OCI-LY3 (cell line): ENCODE results near the gene PTPRT.

Experiments
- H2AFZ ChIP-seq: fragments of 200-600, 300-600 bp; shearing (Covaris generic); 2 replicates; pipeline ENCODE4 v1.6.0; 2014; ENCODE audit warnings: antibody characterized with exemption, low read depth, low read length
- H3K27ac ChIP-seq: fragments of 200-600, 300-600 bp; sonication (generic); 2 replicates; pipeline ENCODE4 v1.5.1; 2014; ENCODE audit warnings: mild to moderate bottlenecking, low read length, moderate library complexity, mixed read lengths
- H3K27me3 ChIP-seq: fragments of 200-600, 300-600 bp; sonication (generic); 2 replicates; pipeline ENCODE4 v1.6.1; 2014; ENCODE audit warnings: low read depth, low read length, mixed read lengths
- H3K36me3 ChIP-seq: fragments of 200-600, 300-600 bp; sonication (generic); replicated peaks from 2 replicates; pipeline ENCODE3; 2014; ENCODE audit warnings: low read depth, low read length, mixed read lengths
- H3K4me1 ChIP-seq: fragments of 300-600, 200-600 bp; sonication (generic); 2 replicates; pipeline ENCODE4 v1.6.1; 2014; ENCODE audit warnings: low read length, mixed read lengths
- H3K4me2 ChIP-seq: fragments of 200-600, 300-600 bp; sonication (generic); 2 replicates; pipeline ENCODE4 v1.6.1; 2014; ENCODE audit warnings: low read length, mixed read lengths
- H3K4me3 ChIP-seq: fragments of 300-600, 200-600 bp; sonication (generic); 2 replicates; pipeline ENCODE4 v1.5.1; 2014; ENCODE audit warnings: antibody characterized with exemption, mild to moderate bottlenecking, low read length, moderate library complexity
- H3K79me2 ChIP-seq: fragments of 300-600, 200-600 bp; shearing (Covaris generic); 2 replicates; pipeline ENCODE4 v1.6.1; 2014; ENCODE audit warnings: mild to moderate bottlenecking, low read length, mixed read lengths
- H3K9ac ChIP-seq: fragments of 300-600, 200-600 bp; shearing (Covaris generic); 2 replicates; pipeline ENCODE4 v1.6.0; 2014; ENCODE audit warnings: mild to moderate bottlenecking, low read length, moderate library complexity
- H3K9me3 ChIP-seq: fragments of 200-600, 300-600 bp; shearing (Covaris generic); 2 replicates; pipeline ENCODE4 v1.6.1; 2014; ENCODE audit warnings: low read length, mixed read lengths; ENCODE audit not compliant: insufficient read depth
- H4K20me1 ChIP-seq: fragments of 200-600, 300-600 bp; sonication (generic); 2 replicates; pipeline ENCODE4 v1.6.1; 2016; ENCODE audit warnings: low read length, mixed read lengths; ENCODE audit not compliant: insufficient read depth
- EZH2phosphoT487 ChIP-seq: fragments of 200-600 bp; shearing (Covaris generic); IDR thresholded peaks from 2 replicates; pipeline ENCODE4 v1.6.1; 2018; ENCODE audit warnings: antibody characterized with exemption, mixed run types, low read depth
- TF ChIP-seq, protein P1 (sequence below): fragments of 200-600, 300-600 bp; sonication (generic); IDR thresholded peaks from 2 replicates; pipeline ENCODE4 v1.5.1; 2014; ENCODE audit warnings: antibody characterized with exemption, low read length, low read depth

Gene PTPRT

DNA sequence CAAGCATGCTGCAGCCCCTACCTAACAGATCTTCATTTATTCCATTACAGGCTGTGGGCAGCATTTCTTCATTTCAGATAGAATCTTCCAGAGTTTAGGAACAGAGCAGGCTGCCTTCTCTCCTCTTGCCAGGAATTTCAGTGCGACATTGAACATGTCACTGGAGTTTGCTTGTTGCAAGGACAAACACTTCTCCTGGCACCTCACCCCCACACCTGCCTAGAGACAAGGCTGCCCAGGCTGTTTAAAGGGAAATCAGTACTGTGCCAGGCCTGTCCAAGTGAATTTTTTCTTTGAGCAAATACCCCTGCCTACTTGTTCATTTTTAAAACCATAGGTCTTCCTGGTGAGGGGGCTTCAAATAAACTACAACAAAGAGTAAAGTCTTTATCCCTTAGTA is 594.1 kb downstream of the PTPRT start:
- Histone ChIP-seq H3K36me3 (no peaks in the 10 kb centered on the region), H3K9me3 (no peaks in the 10 kb centered on the region), H3K4me3 (no peak overlapping the region), H3K4me2 (no peak overlapping the region), H3K4me1 (no peaks in the 10 kb centered on the region), H3K9ac (no peak overlapping the region), H4K20me1 (no peaks in the 10 kb centered on the region), H3K27ac (no peak overlapping the region), H2AFZ (no peak overlapping the region), H3K79me2 (no peaks in the 10 kb centered on the region), H3K27me3 (no peaks in the 10 kb centered on the region)
- no peak for TF ChIP-seq EZH2phosphoT487
- TF ChIP-seq, protein P1, sequence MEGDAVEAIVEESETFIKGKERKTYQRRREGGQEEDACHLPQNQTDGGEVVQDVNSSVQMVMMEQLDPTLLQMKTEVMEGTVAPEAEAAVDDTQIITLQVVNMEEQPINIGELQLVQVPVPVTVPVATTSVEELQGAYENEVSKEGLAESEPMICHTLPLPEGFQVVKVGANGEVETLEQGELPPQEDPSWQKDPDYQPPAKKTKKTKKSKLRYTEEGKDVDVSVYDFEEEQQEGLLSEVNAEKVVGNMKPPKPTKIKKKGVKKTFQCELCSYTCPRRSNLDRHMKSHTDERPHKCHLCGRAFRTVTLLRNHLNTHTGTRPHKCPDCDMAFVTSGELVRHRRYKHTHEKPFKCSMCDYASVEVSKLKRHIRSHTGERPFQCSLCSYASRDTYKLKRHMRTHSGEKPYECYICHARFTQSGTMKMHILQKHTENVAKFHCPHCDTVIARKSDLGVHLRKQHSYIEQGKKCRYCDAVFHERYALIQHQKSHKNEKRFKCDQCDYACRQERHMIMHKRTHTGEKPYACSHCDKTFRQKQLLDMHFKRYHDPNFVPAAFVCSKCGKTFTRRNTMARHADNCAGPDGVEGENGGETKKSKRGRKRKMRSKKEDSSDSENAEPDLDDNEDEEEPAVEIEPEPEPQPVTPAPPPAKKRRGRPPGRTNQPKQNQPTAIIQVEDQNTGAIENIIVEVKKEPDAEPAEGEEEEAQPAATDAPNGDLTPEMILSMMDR: no peak

DNA sequence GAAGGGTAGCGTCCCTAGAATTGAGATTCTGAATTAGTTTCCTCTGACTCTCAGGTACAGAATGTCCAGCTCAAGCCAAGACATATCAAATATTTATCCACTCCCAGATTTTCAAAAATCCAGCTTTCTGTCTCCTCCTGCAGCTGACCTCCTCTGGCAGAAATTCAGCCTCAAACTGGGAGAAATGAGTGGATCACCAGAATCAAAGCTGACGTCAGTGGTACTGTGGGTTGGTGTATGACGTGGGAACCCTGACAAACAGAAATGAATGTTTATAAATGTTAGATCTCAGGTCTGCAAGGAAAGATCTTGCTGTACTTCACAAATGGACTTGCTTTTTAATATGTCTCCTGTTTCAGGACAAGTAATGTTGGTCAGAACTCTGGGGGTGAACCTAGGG is 595.0 kb downstream of the PTPRT start:
- Histone ChIP-seq H3K9me3 (no peaks in the 10 kb centered on the region), H2AFZ (no peak overlapping the region), H3K4me1 (no peaks in the 10 kb centered on the region), H3K27ac (no peak overlapping the region), H3K79me2 (no peaks in the 10 kb centered on the region), H3K4me2 (no peak overlapping the region), H3K9ac (no peak overlapping the region), H4K20me1 (no peaks in the 10 kb centered on the region), H3K4me3 (no peak overlapping the region), H3K36me3 (no peaks in the 10 kb centered on the region), H3K27me3 (no peaks in the 10 kb centered on the region)
- TF ChIP-seq, protein P1: no peak
- TF ChIP-seq EZH2phosphoT487: no peak

DNA sequence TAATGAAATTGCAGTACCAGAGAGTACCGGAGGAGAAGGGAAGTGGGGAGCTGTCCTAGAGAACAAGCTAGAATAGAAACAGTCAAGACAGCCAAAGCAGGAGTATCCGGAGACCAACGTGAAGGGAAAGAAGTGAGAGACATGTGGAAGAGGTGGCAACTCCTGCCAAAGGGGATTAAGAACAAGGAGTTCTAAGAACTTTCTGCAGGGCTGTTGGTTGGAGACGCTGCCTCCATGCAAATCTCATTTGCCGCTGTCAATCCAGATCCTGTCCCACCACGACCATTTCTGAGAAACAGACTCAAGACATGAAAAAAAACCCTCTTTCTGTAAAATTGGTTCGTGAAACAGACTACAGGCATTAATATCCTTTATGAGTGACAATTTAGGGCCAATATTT is 595.7 kb downstream of the PTPRT start:
- Histone ChIP-seq H3K36me3 (no peaks in the 10 kb centered on the region), H3K27me3 (no peaks in the 10 kb centered on the region), H3K9ac (no peak overlapping the region), H3K9me3 (no peaks in the 10 kb centered on the region), H3K79me2 (no peaks in the 10 kb centered on the region), H4K20me1 (no peaks in the 10 kb centered on the region), H2AFZ (no peak overlapping the region), H3K4me3 (no peak overlapping the region), H3K27ac (no peak overlapping the region), H3K4me2 (no peak overlapping the region), H3K4me1 (no peaks in the 10 kb centered on the region)
- TF ChIP-seq, protein P1: no peak
- no peak for TF ChIP-seq EZH2phosphoT487

DNA sequence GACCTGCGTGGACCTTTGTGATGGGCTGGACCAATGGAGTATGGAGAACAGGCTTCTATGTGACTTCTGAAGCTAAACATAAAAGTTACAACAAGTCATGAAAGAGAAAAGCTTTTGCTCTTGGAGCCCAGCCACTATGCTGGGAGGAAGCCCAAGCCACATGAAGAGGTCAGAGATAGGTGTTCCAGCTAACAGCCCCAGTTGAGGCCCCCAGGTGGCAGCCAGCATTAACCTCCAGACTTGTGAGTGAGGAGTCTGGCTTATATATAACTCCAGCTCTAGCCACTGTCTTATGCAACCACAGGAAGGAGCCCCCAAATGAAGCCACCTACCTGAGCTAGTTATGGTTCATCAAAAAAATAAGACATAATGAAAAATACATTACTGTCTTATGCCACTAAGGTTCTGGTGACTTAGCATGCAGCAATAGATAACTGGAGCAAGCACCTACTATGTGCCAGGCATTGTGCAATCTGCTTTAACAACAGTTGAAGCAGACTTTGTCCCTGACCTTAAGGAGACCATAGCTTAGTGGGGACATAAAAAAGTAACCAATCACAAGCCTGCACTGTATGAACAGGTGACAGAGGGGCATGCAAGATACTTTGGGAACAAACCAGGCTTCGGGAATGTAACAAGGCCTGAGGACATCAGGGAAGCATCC is 599.6 kb downstream of the PTPRT start:
- Histone ChIP-seq H3K27ac (no peak overlapping the region), H2AFZ (no peak overlapping the region), H3K9me3 (no peaks in the 10 kb centered on the region), H3K27me3 (no peaks in the 10 kb centered on the region), H3K79me2 (no peaks in the 10 kb centered on the region), H3K9ac (no peak overlapping the region), H4K20me1 (no peaks in the 10 kb centered on the region), H3K36me3 (no peaks in the 10 kb centered on the region), H3K4me1 (no peaks in the 10 kb centered on the region), H3K4me3 (no peak overlapping the region), H3K4me2 (no peak overlapping the region)
- TF ChIP-seq, protein P1: no peak
- TF ChIP-seq EZH2phosphoT487: no peak
